Osteoblast (primary cell): ENCODE data around the gene KCNQ5. TPM values are rescaled to one million over a fixed set of nuclear protein-coding genes. Genes with fewer than 3 reads are reported as not detected.

Source experiments
- DNase-seq: peaks from one replicate; pipeline ENCODE4 v3.0.0; 2011; ENCODE audit warnings: low spot score, mixed read lengths; ENCODE audit not compliant: insufficient read length; ENCODE audit errors: missing footprints
- H2AFZ ChIP-seq: 2 replicates; pipeline ENCODE4 v1.6.0; 2011; ENCODE audit warnings: mild to moderate bottlenecking, low read length
- H3K27ac ChIP-seq: 2 replicates; pipeline ENCODE4 v1.5.1; 2011; ENCODE audit warnings: mild to moderate bottlenecking, low read depth, low read length, moderate library complexity
- H3K27me3 ChIP-seq: 2 replicates; pipeline ENCODE4 v1.6.0; 2012; ENCODE audit warnings: mild to moderate bottlenecking, control low read depth, inconsistent platforms, low read length, moderate library complexity; ENCODE audit not compliant: insufficient read depth
- H3K36me3 ChIP-seq: 2 replicates; pipeline ENCODE4 v1.5.1; 2011; ENCODE audit warnings: mild to moderate bottlenecking, low read length, control low read depth, moderate library complexity; ENCODE audit not compliant: insufficient read depth
- H3K4me1 ChIP-seq: 2 replicates; pipeline ENCODE4 v1.5.1; 2011; ENCODE audit warnings: mild to moderate bottlenecking, low read length, control low read depth, moderate library complexity; ENCODE audit not compliant: insufficient read depth
- H3K4me2 ChIP-seq: 2 replicates; pipeline ENCODE4 v1.6.0; 2011; ENCODE audit warnings: mild to moderate bottlenecking, low read length; ENCODE audit not compliant: insufficient read depth
- H3K4me3 ChIP-seq: fragments of 200-600 bp; sonication (generic); 3 replicates; pipeline ENCODE4 v1.5.1; 2012; ENCODE audit warnings: mild to moderate bottlenecking, low read length, inconsistent platforms; ENCODE audit not compliant: insufficient read depth
- H3K79me2 ChIP-seq: 2 replicates; pipeline ENCODE4 v1.6.0; 2012; ENCODE audit warnings: mild to moderate bottlenecking, low read length, control low read depth, inconsistent platforms; ENCODE audit not compliant: insufficient read depth
- H3K9me3 ChIP-seq: 2 replicates; pipeline ENCODE4 v1.5.1; 2011; ENCODE audit warnings: low read depth, low read length, control low read depth
- H4K20me1 ChIP-seq: 2 replicates; pipeline ENCODE4 v1.6.0; 2012; ENCODE audit warnings: mild to moderate bottlenecking, low read length, control low read depth; ENCODE audit not compliant: insufficient read depth
- CTCF ChIP-seq: IDR thresholded peaks from 2 replicates; pipeline ENCODE4 v1.5.1; 2011; ENCODE audit warnings: mild to moderate bottlenecking, low read depth, low read length, moderate library complexity; ENCODE audit errors: extremely low read depth
- total RNA-seq: library from RNA; depleted of rRNA; stranded (reverse); fragments of >200 nt; gene quantifications from 2 replicates; pipeline ENCODE4 v1.2.3, GENCODE V29; 2012

The KCNQ5 gene
- total RNA-seq, 1 donor: 4.0 TPM

DNA sequence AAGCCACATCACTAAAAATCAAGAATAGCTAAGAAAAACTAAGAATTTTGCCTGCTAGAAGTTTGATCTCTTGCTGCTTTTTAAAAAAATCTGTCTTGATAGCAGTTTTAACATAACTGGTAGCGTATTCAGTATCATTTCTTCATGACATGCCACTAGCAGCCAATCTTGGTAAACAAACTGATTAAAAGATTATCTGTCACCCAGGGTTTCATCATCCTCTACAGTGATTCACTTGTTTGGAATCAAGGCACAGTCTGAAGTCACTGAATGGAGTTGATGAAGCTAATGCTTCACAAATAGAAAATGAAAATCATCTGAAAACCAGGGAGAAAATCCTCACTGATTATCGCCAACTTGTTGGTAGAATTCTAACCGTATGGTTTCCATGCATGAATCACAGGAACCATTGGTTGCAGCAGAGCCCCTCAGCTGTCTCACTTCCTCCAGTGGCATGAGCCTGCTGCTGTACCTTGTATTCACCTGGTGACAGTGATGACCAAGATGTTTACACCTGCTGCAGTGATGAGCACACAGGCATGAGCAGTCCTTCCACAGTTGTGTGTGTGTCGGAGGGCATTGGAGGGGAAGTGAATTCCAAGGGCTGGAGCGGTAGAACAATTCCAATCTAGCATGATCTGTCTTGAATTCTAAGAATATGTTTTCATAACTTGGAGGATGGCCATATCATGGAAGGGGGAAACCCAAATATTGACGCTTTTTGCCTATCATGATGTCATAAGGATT is 328.4 kb downstream of the KCNQ5 start:
- Histone ChIP-seq H3K36me3 (no peaks in the 10 kb centered on the region), H3K79me2 (no peaks in the 10 kb centered on the region), H3K27me3 (no peaks in the 10 kb centered on the region), H3K9me3 (no peaks in the 10 kb centered on the region), H3K4me2 (peak overlapping the region; percentile 69), H3K27ac (peak overlapping the region; percentile 64), H2AFZ (no peak overlapping the region), H3K4me3 (peak overlapping the region; percentile 34), H4K20me1 (no peaks in the 10 kb centered on the region), H3K4me1 (peaks cover 34% of the 10 kb centered on the region)
- DNase-seq: peak; percentile 49
- TF ChIP-seq CTCF: no peak

DNA sequence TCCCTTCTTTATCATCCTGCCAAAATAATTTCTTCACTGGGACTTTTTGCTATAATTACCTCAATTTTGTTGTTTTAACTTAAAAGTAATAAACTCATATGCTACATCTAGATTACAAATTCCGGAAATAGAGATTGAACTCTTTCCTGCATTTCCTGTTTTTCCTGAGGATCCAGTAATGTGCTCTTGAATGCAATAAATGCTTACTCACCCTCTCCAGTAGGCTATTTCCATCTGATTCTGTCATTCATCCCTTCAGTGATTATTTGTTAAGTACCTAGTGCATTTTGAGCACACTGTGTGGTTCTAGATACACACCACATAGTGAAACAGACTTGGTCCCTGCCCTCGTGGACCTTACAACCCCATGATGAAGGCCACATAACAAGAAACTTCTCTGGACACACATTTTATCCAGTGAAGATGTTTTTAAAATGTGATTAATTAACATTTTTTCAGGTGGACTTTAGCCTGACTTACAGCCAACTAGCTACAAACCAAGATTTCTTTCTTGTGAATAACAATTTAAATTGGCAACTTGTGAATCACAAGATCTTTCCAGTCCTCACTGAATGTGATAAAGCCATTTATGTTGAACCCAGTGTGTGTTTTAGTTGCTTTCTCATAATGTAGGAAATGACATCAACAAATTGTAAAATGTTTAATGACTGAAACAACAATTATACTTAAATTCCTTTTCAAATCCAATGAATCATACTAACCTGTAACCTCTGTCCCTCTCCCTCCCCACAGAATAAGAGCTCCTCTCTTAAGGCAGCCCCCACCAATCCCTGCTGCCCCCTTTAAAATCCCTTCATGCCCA is 331.2 kb downstream of the KCNQ5 start:
- peak overlapping the region; percentile 85 for H3K27ac ChIP-seq
- no peak for TF ChIP-seq CTCF
- H3K9me3 ChIP-seq: no peaks in the 10 kb centered on the region
- no peak overlapping the region for H3K4me3 ChIP-seq
- no peaks in the 10 kb centered on the region for H3K36me3 ChIP-seq
- H3K4me2 ChIP-seq: peak overlapping the region; percentile 40
- DNase-seq: peak; percentile 52
- H3K27me3 ChIP-seq: no peaks in the 10 kb centered on the region
- H3K4me1 ChIP-seq: peaks cover 25% of the 10 kb centered on the region
- H2AFZ ChIP-seq: no peak overlapping the region
- H3K79me2 ChIP-seq: no peaks in the 10 kb centered on the region
- no peaks in the 10 kb centered on the region for H4K20me1 ChIP-seq

- no peak overlapping the region for H3K4me3 ChIP-seq
- H3K4me2 ChIP-seq: peak overlapping the region; percentile 40
- no peaks in the 10 kb centered on the region for H4K20me1 ChIP-seq
- no peaks in the 10 kb centered on the region for H3K79me2 ChIP-seq
- no peak overlapping the region for H2AFZ ChIP-seq
- H3K4me1 ChIP-seq: peaks cover 25% of the 10 kb centered on the region
- H3K9me3 ChIP-seq: no peaks in the 10 kb centered on the region
- DNase-seq: no peak
- TF ChIP-seq CTCF: no peak
- H3K27ac ChIP-seq: peak overlapping the region; percentile 85
- H3K36me3 ChIP-seq: no peaks in the 10 kb centered on the region
- H3K27me3 ChIP-seq: no peaks in the 10 kb centered on the region
These were observed 332.1 kb downstream of the KCNQ5 start for GRCh38 chr6:72953971-72954381.

DNA sequence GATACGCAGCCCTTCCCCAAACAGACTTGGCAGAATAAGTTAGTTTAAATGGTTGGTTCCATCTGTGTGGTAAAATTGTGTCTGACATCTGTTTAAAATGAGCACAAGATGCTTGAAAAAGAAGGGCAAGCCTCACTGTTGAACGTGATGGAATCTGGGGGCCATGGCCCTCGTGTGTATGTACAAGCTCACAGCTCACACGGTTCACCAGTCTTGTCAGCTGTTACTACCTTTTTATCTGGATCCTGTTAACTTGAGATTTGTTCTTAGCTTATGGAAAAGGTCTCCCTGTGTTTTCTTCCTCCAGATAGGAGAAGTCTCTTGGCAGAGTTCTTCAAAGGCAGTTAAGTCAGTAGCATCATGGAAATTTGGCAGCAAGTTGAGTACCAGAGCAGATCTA is 332.9 kb downstream of the KCNQ5 start:
- TF ChIP-seq CTCF: no peak
- Histone ChIP-seq H3K4me2 (no peak overlapping the region), H3K4me1 (peaks cover 25% of the 10 kb centered on the region), H3K4me3 (no peak overlapping the region), H2AFZ (no peak overlapping the region), H3K27ac (no peak overlapping the region), H3K27me3 (no peaks in the 10 kb centered on the region), H3K9me3 (no peaks in the 10 kb centered on the region), H4K20me1 (no peaks in the 10 kb centered on the region), H3K79me2 (no peaks in the 10 kb centered on the region), H3K36me3 (no peaks in the 10 kb centered on the region)
- DNase-seq: no peak
